ENCODE data around the gene MOB2. TPM values are rescaled to one million over a fixed set of nuclear protein-coding genes. Genes with fewer than 3 reads are reported as not detected.

Gene MOB2
- total and polyA plus RNA-seq, 4 donors, result 31.6 to 45.2 (median 36.4) TPM

- peaks cover 0 to 3% (median 0%) of the 10 kb centered on the region in 4 donors for H3K9me3 ChIP-seq (ENCODE audit: control insufficient read depth in 4 of 4, insufficient read depth in 3 of 4, low read length in 3 of 4)
- H3K4me1 ChIP-seq (ENCODE audit: control insufficient read depth in 5 of 5, insufficient read depth in 5 of 5, low read length in 5 of 5), result peaks cover 0 to 24% (median 12%) of the 10 kb centered on the region in 5 donors
- H3K27ac ChIP-seq (ENCODE audit: low read depth in 1 of 2, low read length in 1 of 2), result no peak overlapping the region
- H3K36me3 ChIP-seq (ENCODE audit: control insufficient read depth in 4 of 4, insufficient read depth in 4 of 4, low read length in 4 of 4), result no peaks in the 10 kb centered on the region
- H3K9ac ChIP-seq (ENCODE audit: insufficient read depth in 1 of 2, low read length in 2 of 2), result no peak overlapping the region
- H3K27me3 ChIP-seq (ENCODE audit: control insufficient read depth in 3 of 3, insufficient read depth in 3 of 3, low read length in 2 of 3), result no peaks in the 10 kb centered on the region
- 61 to 83% methylated on average over 19 to 22 of the region's 22 CpGs for WGBS, 2 donors
- no peak for ATAC-seq (ENCODE audit: insufficient read depth, low FRiP score)
- TF ChIP-seq CTCF (IDR thresholded peaks at IDR 0.05; ENCODE audit: control extremely low read depth, extremely low read depth), result no peak
- DNase-seq, result no peak
- no peak overlapping the region for H3K4me3 ChIP-seq
These were observed 30.4 kb downstream of the MOB2 start for GRCh38 chr11:1456176-1456575.

- TF ChIP-seq CTCF (IDR thresholded peaks at IDR 0.05; ENCODE audit: control extremely low read depth, extremely low read depth), result no peak
- H3K4me3 ChIP-seq, result no peak overlapping the region
- H3K36me3 ChIP-seq (ENCODE audit: control insufficient read depth in 4 of 4, insufficient read depth in 4 of 4, low read length in 4 of 4), result no peaks in the 10 kb centered on the region
- H3K27me3 ChIP-seq (ENCODE audit: control insufficient read depth in 3 of 3, insufficient read depth in 3 of 3, low read length in 2 of 3), result peaks cover 0 to 3% (median 0%) of the 10 kb centered on the region in 3 donors
- peaks cover 0 to 3% (median 0%) of the 10 kb centered on the region in 4 donors for H3K9me3 ChIP-seq (ENCODE audit: control insufficient read depth in 4 of 4, insufficient read depth in 3 of 4, low read length in 3 of 4)
- peaks cover 0 to 24% (median 10%) of the 10 kb centered on the region in 5 donors for H3K4me1 ChIP-seq (ENCODE audit: control insufficient read depth in 5 of 5, insufficient read depth in 5 of 5, low read length in 5 of 5)
- H3K9ac ChIP-seq (ENCODE audit: insufficient read depth in 1 of 2, low read length in 2 of 2), result no peak overlapping the region
- no peak overlapping the region for H3K27ac ChIP-seq (ENCODE audit: low read depth in 1 of 2, low read length in 1 of 2)
- ATAC-seq (ENCODE audit: insufficient read depth, low FRiP score), result no peak
- WGBS, 2 donors, result 53 to 71% methylated on average over 3 to 5 of the region's 5 CpGs
- no peak for DNase-seq
These were observed 30.9 kb downstream of the MOB2 start for GRCh38 chr11:1455763-1456060.

GRCh38 chr11:1455032-1455762 is 31.4 kb downstream of the MOB2 start:
- no peak overlapping the region for H3K27ac ChIP-seq (ENCODE audit: low read depth in 1 of 2, low read length in 1 of 2)
- WGBS, 2 donors, result 72 to 75% methylated on average over 21 to 24 of the region's 24 CpGs

More at GRCh38 chr11:1455032-1455762, 31.4 kb downstream of the MOB2 start:
- ATAC-seq (ENCODE audit: insufficient read depth, low FRiP score) (no peak), DNase-seq (no peak)
- H3K9ac ChIP-seq (ENCODE audit: insufficient read depth in 1 of 2, low read length in 2 of 2), result no peak overlapping the region
- H3K4me1 ChIP-seq (ENCODE audit: control insufficient read depth in 5 of 5, insufficient read depth in 5 of 5, low read length in 5 of 5), result peaks cover 0 to 21% (median 5%) of the 10 kb centered on the region in 5 donors
- H3K27me3 ChIP-seq (ENCODE audit: control insufficient read depth in 3 of 3, insufficient read depth in 3 of 3, low read length in 2 of 3), result peaks cover 0 to 6% (median 0%) of the 10 kb centered on the region in 3 donors
- TF ChIP-seq CTCF (IDR thresholded peaks at IDR 0.05; ENCODE audit: control extremely low read depth, extremely low read depth), result no peak
- H3K4me3 ChIP-seq, result no peak overlapping the region
- H3K36me3 ChIP-seq (ENCODE audit: control insufficient read depth in 4 of 4, insufficient read depth in 4 of 4, low read length in 4 of 4), result no peaks in the 10 kb centered on the region
- peaks cover 0 to 3% (median 0%) of the 10 kb centered on the region in 4 donors for H3K9me3 ChIP-seq (ENCODE audit: control insufficient read depth in 4 of 4, insufficient read depth in 3 of 4, low read length in 3 of 4)
